ENCODE measurements around the gene NKTR.
"Not testable (repeated sequence)": the region's sequence is repeated elsewhere in the genome, so short reads cannot be mapped to it uniquely, and the experiment has no call there.

Gene NKTR

GRCh38 chr3:42597098-42597497, 3.4 kb upstream of the NKTR start:
- not testable (repeated sequence) for DNase-seq

- DNase-seq: peak; percentile 57
Measured at GRCh38 chr3:42600958-42601675, 631 bp downstream of the NKTR start.

- DNase-seq: no peak
Measured at GRCh38 chr3:42601896-42602581, 1.6 kb downstream of the NKTR start.

- no peak for DNase-seq
Measured at GRCh38 chr3:42602961-42603360, 2.5 kb downstream of the NKTR start.

- DNase-seq: no peak
Measured at GRCh38 chr3:42605546-42606173, 5.2 kb downstream of the NKTR start.

- DNase-seq: no peak
Measured at GRCh38 chr3:42608581-42608980, 8.1 kb downstream of the NKTR start.

- DNase-seq: no peak
Measured at GRCh38 chr3:42610976-42611375, 10.5 kb downstream of the NKTR start.

GRCh38 chr3:42612217-42612616, 11.7 kb downstream of the NKTR start:
- no peak for DNase-seq

GRCh38 chr3:42612928-42613327, 12.4 kb downstream of the NKTR start:
- no peak for DNase-seq

- DNase-seq: no peak
Measured at GRCh38 chr3:42613462-42613861, 13.0 kb downstream of the NKTR start.

- no peak for DNase-seq
Measured at GRCh38 chr3:42631620-42632019, 31.1 kb downstream of the NKTR start.

- DNase-seq: no peak
Measured at GRCh38 chr3:42632146-42632545, 31.7 kb downstream of the NKTR start.

GRCh38 chr3:42633544-42633943, 33.1 kb downstream of the NKTR start:
- DNase-seq: no peak

- DNase-seq: no peak
Measured at GRCh38 chr3:42635111-42635510, 34.6 kb downstream of the NKTR start.

- DNase-seq: no peak
Measured at GRCh38 chr3:42637001-42637400, 36.5 kb downstream of the NKTR start.

- no peak for DNase-seq
Measured at GRCh38 chr3:42638339-42638842, 37.9 kb downstream of the NKTR start.

- no peak for DNase-seq
Measured at GRCh38 chr3:42639192-42639591, 38.7 kb downstream of the NKTR start.

GRCh38 chr3:42640129-42640528, 39.6 kb downstream of the NKTR start:
- no peak for DNase-seq

GRCh38 chr3:42640771-42641370, 40.4 kb downstream of the NKTR start:
- no peak for DNase-seq

- DNase-seq: no peak
Measured at GRCh38 chr3:42647821-42648459, 47.5 kb downstream of the NKTR start.

- DNase-seq: no peak
Measured at GRCh38 chr3:42649006-42649405, 48.5 kb downstream of the NKTR start.

GRCh38 chr3:42649783-42650182, 49.3 kb downstream of the NKTR start:
- DNase-seq: no peak
